Activated CD8-positive, alpha-beta T cell treated with anti-CD3 and anti-CD28 coated beads for 36 hours (primary cell): Measurements from ENCODE around the gene OR1N1. TPM values are rescaled to one million over a fixed set of nuclear protein-coding genes. Genes with fewer than 3 reads are reported as not detected.

Source experiments
- ATAC-seq: fragments of 200-7000 bp; cut with Tn5 transposase; one replicate; pipeline ENCODE4 v1.10.0; 2021; ENCODE audit warnings: mild to moderate bottlenecking, moderate library complexity
- CTCF ChIA-PET: fragments of 350-600 bp; sonication (Branson Sonifier 250); formaldehyde crosslinking; loops from one replicate; lab custom pipeline; 2021; ENCODE audit warnings: antibody characterized with exemption; lab: Charles Lee
- POLR2A ChIA-PET: fragments of 350-600 bp; sonication (Branson Sonifier 250); formaldehyde crosslinking; loops from one replicate; lab custom pipeline; 2021; ENCODE audit warnings: antibody characterized with exemption; lab: Charles Lee
- DNase-seq: peaks from one replicate; pipeline ENCODE4 v3.0.0-alpha.2; 2020
- H3K27ac Mint-ChIP-seq: one replicate; pipeline ENCODE4 v1.8.0; 2021; ENCODE audit warnings: mild to moderate bottlenecking, mixed read lengths
- H3K27me3 Mint-ChIP-seq: one replicate; pipeline ENCODE4 v1.8.0; 2021; ENCODE audit warnings: mixed read lengths
- H3K36me3 Mint-ChIP-seq: one replicate; pipeline ENCODE4 v1.8.0; 2021; ENCODE audit warnings: low read depth, mixed read lengths
- H3K4me1 Mint-ChIP-seq: one replicate; pipeline ENCODE4 v1.8.0; 2021; ENCODE audit warnings: low read depth, mixed read lengths
- H3K4me3 Mint-ChIP-seq: one replicate; pipeline ENCODE4 v1.8.0; 2021; ENCODE audit warnings: mild to moderate bottlenecking, moderate library complexity, mixed read lengths
- H3K9me3 Mint-ChIP-seq: one replicate; pipeline ENCODE4 v1.8.0; 2021; ENCODE audit warnings: mixed read lengths
- CTCF ChIP-seq: fragments of 200-600 bp; IDR thresholded peaks from one replicate; pipeline ENCODE4 v1.8.0; 2022; ENCODE audit warnings: antibody characterized with exemption, mild to moderate bottlenecking
- intact Hi-C: fragments of 100-400 bp; cut with micrococcal nuclease; formaldehyde crosslinking; loops from one replicate; pipeline ENCODE4 v1.10.0; 2022
- total RNA-seq, 2 experiments: library from RNA; stranded (reverse); gene quantifications; one replicate each; pipeline ENCODE4 v1.2.3, GENCODE V29; 2021

OR1N1 gene
- total RNA-seq, 2 experiments from 2014 or later, result not detected

- H3K36me3 Mint-ChIP-seq, result no peaks in the 10 kb centered on the region
- peaks cover 15% of the 10 kb centered on the region for H3K27me3 Mint-ChIP-seq
- intact Hi-C loops, result no loop called here
- ChIA-PET POLR2A (no interaction called here), CTCF (no interaction called here)
- TF ChIP-seq CTCF, result no peak
- ATAC-seq (no peak), DNase-seq (no peak)
- H3K9me3 Mint-ChIP-seq, result no peaks in the 10 kb centered on the region
- H3K4me1 Mint-ChIP-seq, result no peaks in the 10 kb centered on the region
- no peak overlapping the region for H3K27ac Mint-ChIP-seq
- H3K4me3 Mint-ChIP-seq, result no peak overlapping the region
These were observed 20.1 kb downstream of the OR1N1 start for GRCh38 chr9:122506964-122507363.

GRCh38 chr9:122498883-122499288, 28.2 kb downstream of the OR1N1 start:
- CTCF ChIA-PET, result interaction anchor here (0.5 to 5.5 kb wide), 47 partner anchors 9 to 400 kb away, joined by 3 to 43 read pairs (median 4); partner anchors contain the start of genes MRRF, OR1J1, OR1J2 and RBM18
- ATAC-seq (peak; percentile 88), DNase-seq (peak; percentile 39)
- Mint-ChIP-seq H3K4me1 (no peaks in the 10 kb centered on the region), H3K4me3 (no peak overlapping the region), H3K9me3 (peaks cover 5% of the 10 kb centered on the region), H3K27ac (no peak overlapping the region), H3K36me3 (no peaks in the 10 kb centered on the region), H3K27me3 (peaks cover 22% of the 10 kb centered on the region)
- TF ChIP-seq CTCF, result peak; percentile 88
- intact Hi-C loops, result loop anchor here (10.0 kb wide), 1 partner anchor 316 kb away; no protein-coding TSS in a partner anchor
- POLR2A ChIA-PET, result no interaction called here

- DNase-seq, result no peak
- peaks cover 25% of the 10 kb centered on the region for H3K27me3 Mint-ChIP-seq
- no peak overlapping the region for H3K4me3 Mint-ChIP-seq
- H3K4me1 Mint-ChIP-seq, result no peaks in the 10 kb centered on the region
- ChIA-PET POLR2A (no interaction called here), CTCF (interaction anchor here (1.4 kb wide), 1 partner anchor 19 kb away, joined by 6 read pairs; no protein-coding TSS in a partner anchor)
- intact Hi-C loops, result no loop called here
- no peak overlapping the region for H3K27ac Mint-ChIP-seq
- ATAC-seq, result no peak
- H3K9me3 Mint-ChIP-seq, result no peaks in the 10 kb centered on the region
- TF ChIP-seq CTCF, result no peak
- no peaks in the 10 kb centered on the region for H3K36me3 Mint-ChIP-seq
These were observed 48.0 kb downstream of the OR1N1 start for GRCh38 chr9:122479062-122479461.

- Mint-ChIP-seq H3K4me3 (no peak within 1 kb of the TSS), H3K36me3 (no peaks in the 10 kb centered on the region), H3K9me3 (no peaks in the 10 kb centered on the region), H3K27ac (no peak within 1 kb of the TSS), H3K27me3 (peaks cover 25% of the 10 kb centered on the region), H3K4me1 (no peaks in the 10 kb centered on the region)
- DNase-seq, result no peak
- no peak for TF ChIP-seq CTCF
- CTCF ChIA-PET, result interaction anchor here (0.6 to 1.4 kb wide), 2 partner anchors 21 to 128 kb away, joined by 3 to 4 read pairs; no protein-coding TSS in a partner anchor
- intact Hi-C loops, result no loop called here
- ATAC-seq, result no peak
- POLR2A ChIA-PET, result no interaction called here
These were observed 49.3 kb downstream of the OR1N1 start, which contains the start of gene OR1J1 for GRCh38 chr9:122477826-122478225. OR1J1 (minus strand) TSS chr9:122477926; CDS start chr9:122477926, 0 bp downstream.

- no peaks in the 10 kb centered on the region for H3K4me1 Mint-ChIP-seq
- H3K27ac Mint-ChIP-seq, result no peak overlapping the region
- POLR2A ChIA-PET, result no interaction called here
These were observed 49.7 kb downstream of the OR1N1 start for GRCh38 chr9:122477346-122477745.

More at GRCh38 chr9:122477346-122477745, 49.7 kb downstream of the OR1N1 start:
- no peaks in the 10 kb centered on the region for H3K9me3 Mint-ChIP-seq
- H3K36me3 Mint-ChIP-seq, result no peaks in the 10 kb centered on the region
- no peak for TF ChIP-seq CTCF
- peak; percentile 11 for DNase-seq
- CTCF ChIA-PET, result interaction anchor here (1.4 kb wide), 1 partner anchor 21 kb away, joined by 4 read pairs; no protein-coding TSS in a partner anchor
- H3K27me3 Mint-ChIP-seq, result peaks cover 22% of the 10 kb centered on the region
- H3K4me3 Mint-ChIP-seq, result no peak overlapping the region
- peak; percentile 53 for ATAC-seq
- intact Hi-C loops, result no loop called here

Other genes with a start within 250 kb of the OR1N1 start
- under 1 TPM in 1 of 2 experiments, not detected in 1; 0.23 TPM for gene PTGS1, start 156.3 kb downstream of the OR1N1 start, total RNA-seq
- gene OR1J1, start 49.4 kb downstream of the OR1N1 start, total RNA-seq, result not detected
- not detected for gene OR1J2, start 16.5 kb downstream of the OR1N1 start, total RNA-seq
- gene OR1J4, start 8.2 kb downstream of the OR1N1 start, total RNA-seq, result not detected
- not detected for gene OR1N2, start 25.8 kb upstream of the OR1N1 start, total RNA-seq
- not detected for gene OR1L8, start 56.1 kb upstream of the OR1N1 start, total RNA-seq
- not detected for gene OR1Q1, start 87.4 kb upstream of the OR1N1 start, total RNA-seq
- gene OR1B1, start 130.3 kb upstream of the OR1N1 start, total RNA-seq, result not detected
- not detected for gene OR1L1, start 134.4 kb upstream of the OR1N1 start, total RNA-seq
- gene OR1L3, start 147.8 kb upstream of the OR1N1 start, total RNA-seq, result not detected
- not detected for gene OR1L4, start 196.7 kb upstream of the OR1N1 start, total RNA-seq
- not detected for gene OR1L6, start 215.0 kb upstream of the OR1N1 start, total RNA-seq